ENCODE measurements around the gene DEFB123. TPM values are rescaled to one million over a fixed set of nuclear protein-coding genes. Genes with fewer than 3 reads are reported as not detected.

DEFB123 gene, protein sequence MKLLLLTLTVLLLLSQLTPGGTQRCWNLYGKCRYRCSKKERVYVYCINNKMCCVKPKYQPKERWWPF
- total RNA-seq, result not detected

DNA sequence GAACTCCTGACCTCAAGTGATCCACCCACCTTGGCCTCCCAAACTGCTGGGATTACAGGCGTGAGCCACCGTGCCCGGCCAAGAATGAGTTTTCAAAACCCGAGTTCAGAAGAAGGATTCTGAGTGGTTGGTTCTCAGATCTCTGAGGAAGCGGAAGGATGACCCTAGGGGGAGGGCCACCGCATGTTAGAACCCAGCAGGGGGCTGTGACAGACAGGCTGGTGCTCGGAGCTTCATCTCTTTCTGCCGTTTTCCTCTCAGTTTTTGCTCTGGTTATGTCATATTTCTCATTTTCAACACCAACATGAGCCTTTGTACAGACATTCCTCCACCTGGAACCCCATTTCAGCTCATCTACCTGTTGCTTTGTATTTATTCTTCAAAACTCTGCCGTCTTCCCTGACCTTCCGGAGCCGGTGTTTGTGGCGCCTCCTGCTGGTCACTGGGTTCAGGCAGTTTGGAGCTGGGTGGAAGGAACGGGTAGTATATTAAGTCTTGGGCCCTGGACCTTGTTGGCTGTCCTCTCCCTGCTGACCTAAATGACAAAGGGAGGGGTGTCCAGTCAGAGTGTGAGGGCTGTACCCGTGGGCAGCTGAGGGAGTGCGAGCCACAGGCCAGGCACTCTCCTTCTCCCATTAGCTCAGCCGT lies at the start of gene DEFB123:
DEFB123 (plus strand) TSS at position 621 of the 648 bp plus-strand sequence. CDS start 67 bp downstream, outside the sequence.
- ATAC-seq (no peak), DNase-seq (peak; percentile 15)
- Mint-ChIP-seq H3K9me3 (no peaks in the 10 kb centered on the region), H3K4me1 (ENCODE audit: low read depth) (no peaks in the 10 kb centered on the region), H3K27ac (no peak within 1 kb of the TSS), H3K27me3 (no peaks in the 10 kb centered on the region), H3K4me3 (no peak within 1 kb of the TSS), H3K36me3 (ENCODE audit: low read depth) (no peaks in the 10 kb centered on the region)
- ChIA-PET CTCF (interaction anchor here (0.7 to 3.8 kb wide), 14 partner anchors 9 to 63 kb away, joined by 3 to 24 read pairs (median 4); no protein-coding TSS in a partner anchor), POLR2A (interaction anchor here (1.6 kb wide), 1 partner anchor 19 kb away, joined by 4 read pairs; no protein-coding TSS in a partner anchor)
- TF ChIP-seq, protein P1, sequence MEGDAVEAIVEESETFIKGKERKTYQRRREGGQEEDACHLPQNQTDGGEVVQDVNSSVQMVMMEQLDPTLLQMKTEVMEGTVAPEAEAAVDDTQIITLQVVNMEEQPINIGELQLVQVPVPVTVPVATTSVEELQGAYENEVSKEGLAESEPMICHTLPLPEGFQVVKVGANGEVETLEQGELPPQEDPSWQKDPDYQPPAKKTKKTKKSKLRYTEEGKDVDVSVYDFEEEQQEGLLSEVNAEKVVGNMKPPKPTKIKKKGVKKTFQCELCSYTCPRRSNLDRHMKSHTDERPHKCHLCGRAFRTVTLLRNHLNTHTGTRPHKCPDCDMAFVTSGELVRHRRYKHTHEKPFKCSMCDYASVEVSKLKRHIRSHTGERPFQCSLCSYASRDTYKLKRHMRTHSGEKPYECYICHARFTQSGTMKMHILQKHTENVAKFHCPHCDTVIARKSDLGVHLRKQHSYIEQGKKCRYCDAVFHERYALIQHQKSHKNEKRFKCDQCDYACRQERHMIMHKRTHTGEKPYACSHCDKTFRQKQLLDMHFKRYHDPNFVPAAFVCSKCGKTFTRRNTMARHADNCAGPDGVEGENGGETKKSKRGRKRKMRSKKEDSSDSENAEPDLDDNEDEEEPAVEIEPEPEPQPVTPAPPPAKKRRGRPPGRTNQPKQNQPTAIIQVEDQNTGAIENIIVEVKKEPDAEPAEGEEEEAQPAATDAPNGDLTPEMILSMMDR (IDR thresholded peaks at IDR 0.05), result peak; percentile 51
- intact Hi-C loops (cut with micrococcal nuclease), result no loop called here

DNA sequence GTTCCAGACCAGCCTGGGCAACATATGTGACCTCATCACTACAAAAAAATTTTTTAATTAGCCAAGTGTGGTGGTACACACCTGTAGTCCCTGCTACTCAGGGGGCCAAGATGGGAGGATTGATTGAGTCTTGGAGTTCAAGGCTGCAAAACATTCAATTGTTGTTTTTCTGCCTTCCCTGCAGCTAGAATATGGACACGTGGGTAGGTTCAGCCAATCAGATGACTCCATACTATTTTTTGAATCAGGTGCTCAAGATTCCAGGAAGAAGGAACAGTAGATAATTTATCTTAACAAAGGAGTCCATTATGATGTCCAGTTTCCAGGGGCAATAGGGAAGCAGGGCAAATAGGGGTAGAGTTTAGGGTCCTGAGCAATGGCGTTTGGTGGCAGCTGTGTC lies 47.6 kb upstream of the DEFB123 start:
- no peaks in the 10 kb centered on the region for H3K9me3 Mint-ChIP-seq
- ChIA-PET POLR2A (no interaction called here), CTCF (no interaction called here)
- peaks cover 16% of the 10 kb centered on the region for H3K27me3 Mint-ChIP-seq
- ATAC-seq (no peak), DNase-seq (no peak)
- no peak overlapping the region for H3K4me3 Mint-ChIP-seq
- no peak overlapping the region for H3K27ac Mint-ChIP-seq
- TF ChIP-seq, protein P1 (IDR thresholded peaks at IDR 0.05), result no peak
- H3K36me3 Mint-ChIP-seq (ENCODE audit: low read depth), result no peaks in the 10 kb centered on the region
- H3K4me1 Mint-ChIP-seq (ENCODE audit: low read depth), result no peaks in the 10 kb centered on the region
- intact Hi-C loops (cut with micrococcal nuclease), result no loop called here

DNA sequence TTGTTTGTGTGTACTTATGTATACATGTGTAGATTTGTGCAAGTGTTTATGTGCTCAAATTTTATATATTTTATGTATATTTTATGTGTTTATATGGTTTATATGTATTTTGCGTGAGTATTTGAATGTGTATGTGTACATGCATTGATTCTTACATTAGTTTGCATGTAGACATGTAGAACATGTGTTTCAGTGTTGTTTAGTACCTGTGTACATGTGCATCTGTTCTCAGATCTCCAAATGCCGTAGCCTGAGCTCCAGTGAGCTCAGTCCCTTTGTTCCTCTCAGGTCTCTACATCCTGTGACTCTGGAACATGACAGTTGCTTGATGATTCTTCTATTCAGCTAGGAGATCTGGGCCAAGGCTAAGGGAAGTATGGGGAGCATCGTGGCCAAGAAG lies 45.5 kb upstream of the DEFB123 start:
- TF ChIP-seq, protein P1 (IDR thresholded peaks at IDR 0.05), result no peak
- POLR2A ChIA-PET, result no interaction called here
- Mint-ChIP-seq H3K27me3 (peaks cover 13% of the 10 kb centered on the region), H3K9me3 (no peaks in the 10 kb centered on the region), H3K36me3 (ENCODE audit: low read depth) (no peaks in the 10 kb centered on the region), H3K4me3 (no peak overlapping the region), H3K4me1 (ENCODE audit: low read depth) (no peaks in the 10 kb centered on the region), H3K27ac (no peak overlapping the region)
- no peak for ATAC-seq
- DNase-seq, result no peak
- CTCF ChIA-PET, result no interaction called here
- intact Hi-C loops (cut with micrococcal nuclease), result no loop called here

DNA sequence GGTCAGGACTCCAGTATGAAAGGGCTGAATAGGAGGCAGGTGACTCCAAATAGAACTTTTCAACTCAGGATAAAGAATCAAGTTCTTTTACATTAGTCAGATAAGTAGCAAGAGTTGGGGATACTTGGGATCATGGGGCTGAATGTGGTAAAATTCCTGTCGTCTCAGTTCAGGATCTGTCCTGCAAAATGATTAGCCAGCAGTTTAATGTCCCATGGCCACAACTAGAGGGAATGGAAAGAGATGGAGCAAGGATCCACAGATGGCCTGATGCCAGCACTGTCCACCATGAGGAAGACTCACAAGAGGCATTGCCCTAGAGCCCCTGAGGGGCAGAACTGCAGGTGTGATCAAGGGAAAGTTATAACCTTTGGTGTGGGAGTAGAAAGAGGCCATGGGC lies 36.5 kb upstream of the DEFB123 start:
- Mint-ChIP-seq H3K27me3 (peaks cover 5% of the 10 kb centered on the region), H3K4me1 (ENCODE audit: low read depth) (no peaks in the 10 kb centered on the region), H3K27ac (no peak overlapping the region), H3K4me3 (no peak overlapping the region), H3K36me3 (ENCODE audit: low read depth) (no peaks in the 10 kb centered on the region), H3K9me3 (no peaks in the 10 kb centered on the region)
- POLR2A ChIA-PET, result no interaction called here
- no peak for ATAC-seq
- DNase-seq, result no peak
- CTCF ChIA-PET, result no interaction called here
- TF ChIP-seq, protein P1 (IDR thresholded peaks at IDR 0.05), result no peak
- intact Hi-C loops (cut with micrococcal nuclease), result no loop called here

DNA sequence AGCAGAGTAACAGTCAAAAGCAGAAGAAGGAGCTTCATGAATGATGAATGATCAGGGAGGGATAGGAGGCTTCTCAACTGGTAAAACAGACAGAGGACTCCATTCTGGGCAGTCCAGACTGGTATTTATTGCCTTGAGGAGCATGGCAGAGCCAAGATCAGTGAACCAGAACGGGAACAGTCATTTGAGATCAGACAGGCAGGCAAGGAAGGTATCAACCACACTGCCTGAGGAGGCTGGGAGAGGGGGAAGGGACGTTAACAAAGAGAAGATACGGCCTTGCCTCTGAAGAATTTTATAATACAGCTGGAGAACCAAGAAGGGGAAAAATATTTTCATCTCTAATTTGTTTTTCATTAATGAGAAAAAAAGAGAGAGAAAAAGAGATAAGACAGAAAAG lies 34.3 kb upstream of the DEFB123 start, which contains the start of gene DEFB121:
DEFB121 (minus strand) TSS at position 101 of the 400 bp plus-strand sequence; CDS start at position 38, 63 bp downstream.
- peaks cover 3% of the 10 kb centered on the region for H3K27me3 Mint-ChIP-seq
- no peak within 1 kb of the TSS for H3K27ac Mint-ChIP-seq
- ChIA-PET CTCF (no interaction called here), POLR2A (no interaction called here)
- no peak for DNase-seq
- intact Hi-C loops (cut with micrococcal nuclease), result no loop called here
- TF ChIP-seq, protein P1 (IDR thresholded peaks at IDR 0.05), result no peak
- H3K4me1 Mint-ChIP-seq (ENCODE audit: low read depth), result no peaks in the 10 kb centered on the region
- peaks cover 1% of the 10 kb centered on the region for H3K9me3 Mint-ChIP-seq
- H3K4me3 Mint-ChIP-seq, result no peak within 1 kb of the TSS
- no peaks in the 10 kb centered on the region for H3K36me3 Mint-ChIP-seq (ENCODE audit: low read depth)
- ATAC-seq, result no peak

Measured in activated CD8-positive, alpha-beta T cell treated with anti-CD3 and anti-CD28 coated beads for 36 hours (primary cell).